Thoracic aorta (tissue), 2 donors: ENCODE measurements around the gene ADAT2. TPM values are rescaled to one million over a fixed set of nuclear protein-coding genes. Genes with fewer than 3 reads are reported as not detected.
"Not testable (repeated sequence)": the region's sequence is repeated elsewhere in the genome, so short reads cannot be mapped to it uniquely, and the experiment has no call there.

Experiments
- ATAC-seq: fragments of 150-250 bp; one replicate; pipeline ENCODE4 v1.8.0; 2017; ENCODE audit warnings: low read depth; ENCODE audit not compliant: insufficient number of reproducible peaks, low FRiP score
- DNase-seq: peaks from one replicate; pipeline ENCODE4 v3.0.0-alpha.2; 2020; ENCODE audit warnings: low spot score
- H3K27ac ChIP-seq, 2 donors: fragments of 200-600 bp; sonication (generic); 1 replicate in 1 of 2; 2 replicates in 1 of 2; pipeline ENCODE4 v1.5.1; 2016; ENCODE audit warnings: mild to moderate bottlenecking in 2 of 2, moderate library complexity in 2 of 2
- H3K27me3 ChIP-seq: fragments of 200-600 bp; sonication (generic); replicated peaks from 2 replicates; pipeline ENCODE4 v1.6.0; 2016; ENCODE audit warnings: mild to moderate bottlenecking; ENCODE audit not compliant: insufficient read depth
- H3K36me3 ChIP-seq: fragments of 200-600 bp; sonication (generic); one replicate; pipeline ENCODE4 v1.5.1; 2016
- H3K4me1 ChIP-seq, 2 donors: fragments of 200-600 bp; sonication (generic); 1 replicate in 1 of 2; 2 replicates in 1 of 2; pipeline versions ENCODE4 v1.5.1 to v1.6.0; 2016; ENCODE audit warnings: low read depth in 2 of 2, mild to moderate bottlenecking in 1 of 2; ENCODE audit not compliant: control insufficient read depth in 1 of 2
- H3K4me3 ChIP-seq: fragments of 200-600 bp; sonication (generic); 2 replicates; pipeline ENCODE4 v1.5.1; 2016; ENCODE audit warnings: mild to moderate bottlenecking
- H3K9me3 ChIP-seq: fragments of 200-600 bp; sonication (generic); 2 replicates; pipeline ENCODE4 v1.5.1; 2016
- CTCF ChIP-seq: fragments of 200-600 bp; sonication (generic); IDR thresholded peaks from one replicate; pipeline ENCODE4 v1.5.1; 2019; ENCODE audit warnings: antibody characterized with exemption
- total RNA-seq, 2 donors: library from RNA; depleted of rRNA; stranded (reverse); fragments of >200 nt; gene quantifications; one replicate each; pipeline versions ENCODE4 v1.1.0 to v1.2.3, GENCODE V29; 2016

Gene ADAT2
- total RNA-seq, 2 donors from 2014 or later: 11.2 to 12.3 TPM

GRCh38 chr6:143471822-143472221, 21.3 kb upstream of the ADAT2 start:
- peaks cover 11% of the 10 kb centered on the region for H3K36me3 ChIP-seq
- no peak for DNase-seq

GRCh38 chr6:143468823-143469222, 18.3 kb upstream of the ADAT2 start:
- not testable (repeated sequence) for H3K4me3 ChIP-seq, ATAC-seq, H3K27me3 ChIP-seq, DNase-seq, H3K27ac ChIP-seq, H3K9me3 ChIP-seq, H3K4me1 ChIP-seq
- H3K36me3 ChIP-seq: peaks cover 11% of the 10 kb centered on the region

More at GRCh38 chr6:143471822-143472221, 21.3 kb upstream of the ADAT2 start:
- Histone ChIP-seq H3K9me3 (no peaks in the 10 kb centered on the region), H3K4me3 (no peak overlapping the region), H3K27me3 (no peaks in the 10 kb centered on the region), H3K27ac (no peak overlapping the region), H3K4me1 (no peaks in the 10 kb centered on the region)
- ATAC-seq: no peak
- TF ChIP-seq CTCF: no peak

- Histone ChIP-seq H3K4me1 (no peaks in the 10 kb centered on the region), H3K36me3 (peaks cover 10% of the 10 kb centered on the region), H3K4me3 (no peak overlapping the region), H3K27ac (no peak overlapping the region), H3K27me3 (no peaks in the 10 kb centered on the region), H3K9me3 (no peaks in the 10 kb centered on the region)
- ATAC-seq (no peak), DNase-seq (no peak)
- TF ChIP-seq CTCF: no peak
These were observed 17.5 kb upstream of the ADAT2 start for GRCh38 chr6:143468026-143468425.

GRCh38 chr6:143465546-143465945, 15.1 kb upstream of the ADAT2 start:
- Histone ChIP-seq H3K27me3 (no peaks in the 10 kb centered on the region), H3K9me3 (no peaks in the 10 kb centered on the region), H3K36me3 (peaks cover 12% of the 10 kb centered on the region), H3K27ac (no peak overlapping the region), H3K4me3 (no peak overlapping the region), H3K4me1 (no peaks in the 10 kb centered on the region)
- no peak for DNase-seq
- ATAC-seq: no peak
- TF ChIP-seq CTCF: no peak

- no peaks in the 10 kb centered on the region for H3K27me3 ChIP-seq
These were observed 7.3 kb upstream of the ADAT2 start for GRCh38 chr6:143457563-143458359.

More at GRCh38 chr6:143457563-143458359, 7.3 kb upstream of the ADAT2 start:
- H3K4me1 ChIP-seq: no peaks in the 10 kb centered on the region
- no peak overlapping the region for H3K27ac ChIP-seq
- ATAC-seq (no peak), DNase-seq (no peak)
- no peak for TF ChIP-seq CTCF
- no peaks in the 10 kb centered on the region for H3K9me3 ChIP-seq
- H3K36me3 ChIP-seq: peaks cover 9% of the 10 kb centered on the region
- no peak overlapping the region for H3K4me3 ChIP-seq
